H1 (cell line): ENCODE data around the gene TMEM30A. TPM values are rescaled to one million over a fixed set of nuclear protein-coding genes. Genes with fewer than 3 reads are reported as not detected.
A peak's percentile ranks its signal among the peaks of the same experiment; 100 is the strongest.

Experiments
- ASH2L ChIP-seq: fragments of 200-600, 300-600 bp; sonication (generic); IDR thresholded peaks from one replicate; pipeline ENCODE4 v1.7.1; 2017; ENCODE audit warnings: low read length
- BRCA1 ChIP-seq: IDR thresholded peaks from 2 replicates; pipeline ENCODE4 v1.6.1; 2012; ENCODE audit warnings: low read depth, low read length, improper control_type of control experiment
- CBX5 ChIP-seq: fragments of 300-800, 300-1000 bp; sonication (generic); IDR thresholded peaks from 2 replicates; pipeline ENCODE4 v1.7.1; 2016; ENCODE audit warnings: antibody characterized with exemption, low read length, low read depth
- CBX8 ChIP-seq: fragments of 300-800, 300-1000 bp; sonication (generic); IDR thresholded peaks from 2 replicates; pipeline ENCODE4 v1.7.1; 2016; ENCODE audit warnings: low read depth, low read length, borderline replicate concordance
- CHD1 ChIP-seq: IDR thresholded peaks from 2 replicates; pipeline ENCODE4 v1.6.1; 2012; ENCODE audit warnings: low read depth, low read length, improper control_type of control experiment
- E2F6 ChIP-seq: IDR thresholded peaks from 2 replicates; pipeline ENCODE4 v1.6.1; 2012; ENCODE audit warnings: inconsistent platforms
- EP300 ChIP-seq, 2 experiments: IDR thresholded peaks; 1 replicate in 1 of 2; 2 replicates in 1 of 2; pipeline ENCODE4 v1.6.1; 2011 to 2012; ENCODE audit warnings: low read depth in 2 of 2, low read length in 2 of 2, mild to moderate bottlenecking in 2 of 2, borderline replicate concordance in 1 of 2, inconsistent platforms in 1 of 2, moderate library complexity in 1 of 2
- GABPA ChIP-seq: IDR thresholded peaks from 2 replicates; pipeline ENCODE4 v1.6.1; 2011; ENCODE audit warnings: mild to moderate bottlenecking, low read length, moderate library complexity, borderline replicate concordance; ENCODE audit not compliant: insufficient read depth
- GTF2F1 ChIP-seq: IDR thresholded peaks from 2 replicates; pipeline ENCODE4 v1.6.1; 2012; ENCODE audit warnings: low read depth, low read length, improper control_type of control experiment, borderline replicate concordance
- JUND ChIP-seq: IDR thresholded peaks from 2 replicates; pipeline ENCODE4 v1.6.1; 2011; ENCODE audit warnings: mild to moderate bottlenecking, improper control_type of control experiment, low read length
- KDM4A ChIP-seq: IDR thresholded peaks from one replicate; pipeline ENCODE4 v1.7.1; 2012; ENCODE audit warnings: low read depth, mild to moderate bottlenecking, moderate library complexity, low read length, inconsistent platforms; ENCODE audit not compliant: severe bottlenecking
- NRF1 ChIP-seq: IDR thresholded peaks from 2 replicates; pipeline ENCODE4 v1.6.1; 2011; ENCODE audit warnings: mild to moderate bottlenecking, low read depth, low read length, improper control_type of control experiment
- RXRA ChIP-seq: IDR thresholded peaks from 2 replicates; pipeline ENCODE4 v1.6.1; 2011; ENCODE audit warnings: low read depth, mild to moderate bottlenecking, low read length, moderate library complexity; ENCODE audit not compliant: insufficient read depth
- SAP30 ChIP-seq: fragments of 300-600 bp; sonication (generic); IDR thresholded peaks from 2 replicates; pipeline ENCODE4 v1.7.1; 2012; ENCODE audit warnings: low read length, moderate library complexity, mild to moderate bottlenecking, inconsistent platforms; ENCODE audit not compliant: insufficient read depth, insufficient replicate concordance
- SIN3A ChIP-seq, 2 experiments: IDR thresholded peaks in 1 of 2; conservative IDR thresholded peaks in 1 of 2; 2 replicates each; pipeline ENCODE4 v1.6.1; 2011 to 2012; ENCODE audit warnings: low read length in 2 of 2, improper control_type of control experiment in 1 of 2, low read depth in 1 of 2, mild to moderate bottlenecking in 1 of 2
- SIRT6 ChIP-seq: IDR thresholded peaks from one replicate; pipeline ENCODE4 v1.7.1; 2012; ENCODE audit warnings: low read length, inconsistent platforms
- SP2 ChIP-seq: IDR thresholded peaks from 2 replicates; pipeline ENCODE4 v1.6.1; 2012; ENCODE audit warnings: mild to moderate bottlenecking, low read length, inconsistent platforms
- SUZ12 ChIP-seq: fragments of 200-600 bp; sonication (generic); IDR thresholded peaks from 2 replicates; pipeline ENCODE4 v1.6.1; 2012; ENCODE audit warnings: mild to moderate bottlenecking, inconsistent platforms, low read length, moderate library complexity, mixed read lengths
- TAF1 ChIP-seq: IDR thresholded peaks from 2 replicates; pipeline ENCODE4 v1.6.1; 2011; ENCODE audit warnings: mild to moderate bottlenecking, low read depth, low read length
- TBP ChIP-seq: IDR thresholded peaks from 2 replicates; pipeline ENCODE4 v1.6.1; 2011; ENCODE audit warnings: low read depth, low read length, improper control_type of control experiment
- ZNF274 ChIP-seq: IDR thresholded peaks from 2 replicates; pipeline ENCODE4 v1.7.0; 2012; ENCODE audit warnings: low read length, borderline replicate concordance; ENCODE audit errors: extremely low read depth
- polyA plus RNA-seq, 7 experiments: library from polyadenylated mRNA; depleted of rRNA in 3 of 7; stranded (reverse) in 5 of 7; unstranded in 2 of 7; fragments of >200 nt in 5 of 7; fragments of 200-250 nt in 2 of 7; gene quantifications; 1 replicate in 5 of 7; 2 replicates in 1 of 7; 4 replicates in 1 of 7; pipeline versions ENCODE4 v1.2.1 to v1.2.3, GENCODE V29; 2011 to 2013; ENCODE audit warnings: missing spikeins in 2 of 7, mixed read lengths in 2 of 7
- total RNA-seq: library from RNA; stranded (reverse); fragmentation: NEBNext Ultra II Directional; extraction: Animal tissue kit (Norgen Biotek cat#: 25700); gene quantifications from 2 replicates; pipeline ENCODE4 v1.2.1, GENCODE V29; 2021
- TF ChIP-seq, protein P1 (sequence below): IDR thresholded peaks from 2 replicates; pipeline ENCODE4 v1.6.1; 2012; ENCODE audit warnings: inconsistent platforms
- TF ChIP-seq, protein P2 (sequence below): IDR thresholded peaks from 2 replicates; pipeline ENCODE4 v1.6.1; 2011; ENCODE audit warnings: low read depth, mild to moderate bottlenecking, low read length; ENCODE audit not compliant: insufficient read depth

The TMEM30A gene
- total and polyA plus RNA-seq, 2 of the 8 experiments (the other 6 are each of a cell fraction or from before 2014, with no cell fraction given): 10.5 to 71.0 TPM

- no peak for TF ChIP-seq CBX8
- TF ChIP-seq, protein P1, sequence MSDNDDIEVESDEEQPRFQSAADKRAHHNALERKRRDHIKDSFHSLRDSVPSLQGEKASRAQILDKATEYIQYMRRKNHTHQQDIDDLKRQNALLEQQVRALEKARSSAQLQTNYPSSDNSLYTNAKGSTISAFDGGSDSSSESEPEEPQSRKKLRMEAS: no peak
- peak; percentile 95 for TF ChIP-seq KDM4A
- TF ChIP-seq E2F6: no peak
- peak; percentile 96 for TF ChIP-seq ASH2L
- TF ChIP-seq GABPA: no peak
- TF ChIP-seq CHD1: no peak
- no peak for TF ChIP-seq SAP30
- no peak for TF ChIP-seq BRCA1
- TF ChIP-seq, protein P2, sequence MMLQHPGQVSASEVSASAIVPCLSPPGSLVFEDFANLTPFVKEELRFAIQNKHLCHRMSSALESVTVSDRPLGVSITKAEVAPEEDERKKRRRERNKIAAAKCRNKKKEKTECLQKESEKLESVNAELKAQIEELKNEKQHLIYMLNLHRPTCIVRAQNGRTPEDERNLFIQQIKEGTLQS: no peak
- no peak for TF ChIP-seq SP2
- TF ChIP-seq TAF1: peak; percentile 47; the same call in 1 of the 2 replicates
- TF ChIP-seq RXRA: no peak
- TF ChIP-seq SUZ12: no peak; the same call in 1 of the 2 replicates
- no peak for TF ChIP-seq EP300 (IDR thresholded peaks at IDR 0.05; ENCODE audit: borderline replicate concordance in 1 of 2, low read depth in 2 of 2, low read length in 2 of 2)
- TF ChIP-seq ZNF274: no peak
- TF ChIP-seq JUND: peak; percentile 71; the same call in 1 of the 2 replicates
- no peak for TF ChIP-seq GTF2F1
- TF ChIP-seq SIRT6: no peak
- TF ChIP-seq NRF1: no peak
- no peak for TF ChIP-seq SIN3A (conservative IDR thresholded peaks at IDR 0.05 in 1 of 2, IDR thresholded peaks at IDR 0.05 in 1 of 2; ENCODE audit: low read depth in 1 of 2, low read length in 2 of 2)
- TF ChIP-seq CBX5: no peak
- TF ChIP-seq TBP: no peak
Measured at GRCh38 chr6:75205776-75206575, 78.6 kb downstream of the TMEM30A start, which contains the start of gene COL12A1 (continued).
